H1 (cell line): ENCODE data around the gene ZSCAN12. TPM values are rescaled to one million over a fixed set of nuclear protein-coding genes. Genes with fewer than 3 reads are reported as not detected.

ENCODE experiments used
- ATF2 ChIP-seq: IDR thresholded peaks from 2 replicates; pipeline ENCODE4 v1.6.1; 2012; ENCODE audit warnings: low read length, inconsistent platforms
- BRCA1 ChIP-seq: IDR thresholded peaks from 2 replicates; pipeline ENCODE4 v1.6.1; 2012; ENCODE audit warnings: low read depth, low read length, improper control_type of control experiment
- CEBPB ChIP-seq: IDR thresholded peaks from 2 replicates; pipeline ENCODE4 v1.6.1; 2012; ENCODE audit warnings: low read depth, low read length
- CHD7 ChIP-seq: fragments of 300-600 bp; sonication (generic); IDR thresholded peaks from 2 replicates; pipeline ENCODE4 v1.7.1; 2012; ENCODE audit warnings: low read length, moderate library complexity, mild to moderate bottlenecking, inconsistent platforms; ENCODE audit not compliant: insufficient replicate concordance
- GABPA ChIP-seq: IDR thresholded peaks from 2 replicates; pipeline ENCODE4 v1.6.1; 2011; ENCODE audit warnings: mild to moderate bottlenecking, low read length, moderate library complexity, borderline replicate concordance; ENCODE audit not compliant: insufficient read depth
- RBBP5 ChIP-seq: IDR thresholded peaks from 2 replicates; pipeline ENCODE4 v1.7.1; 2012; ENCODE audit warnings: low read depth, mild to moderate bottlenecking, inconsistent platforms, low read length, moderate library complexity, borderline replicate concordance
- polyA plus RNA-seq, 7 experiments: library from polyadenylated mRNA; depleted of rRNA in 3 of 7; stranded (reverse) in 5 of 7; unstranded in 2 of 7; fragments of >200 nt in 5 of 7; fragments of 200-250 nt in 2 of 7; gene quantifications; 1 replicate in 5 of 7; 2 replicates in 1 of 7; 4 replicates in 1 of 7; pipeline versions ENCODE4 v1.2.1 to v1.2.3, GENCODE V29; 2011 to 2013; ENCODE audit warnings: missing spikeins in 2 of 7, mixed read lengths in 2 of 7
- total RNA-seq: library from RNA; stranded (reverse); fragmentation: NEBNext Ultra II Directional; extraction: Animal tissue kit (Norgen Biotek cat#: 25700); gene quantifications from 2 replicates; pipeline ENCODE4 v1.2.1, GENCODE V29; 2021

Gene ZSCAN12
- total and polyA plus RNA-seq, 2 of the 8 experiments (the other 6 are each of a cell fraction or from before 2014, with no cell fraction given) = 2.2 to 9.6 TPM

GRCh38 chr6:28353981-28354676 is 45.4 kb downstream of the ZSCAN12 start (continued):
- TF ChIP-seq CHD7 (no peak), RBBP5 (no peak), CEBPB (no peak), ATF2 (no peak), BRCA1 (no peak), GABPA (no peak)
